Suprapubic skin (tissue), 4 donors: ENCODE results near the gene RICTOR.

Source experiments
- EP300 ChIP-seq: sonication (generic); formaldehyde crosslinking; IDR thresholded peaks from one replicate; pipeline ENCODE4 v1.6.1; 2017; ENCODE audit warnings: antibody characterized with exemption
- POLR2A ChIP-seq, 2 donors: fragments of 450-650 bp; IDR thresholded peaks; one replicate each; pipeline ENCODE4 v1.6.1; 2017; ENCODE audit warnings: antibody characterized with exemption in 2 of 2, mild to moderate bottlenecking in 2 of 2, moderate library complexity in 2 of 2
- POLR2AphosphoS5 ChIP-seq, 3 donors: sonication (generic); formaldehyde crosslinking; IDR thresholded peaks; one replicate each; pipeline ENCODE4 v1.6.1; 2017; ENCODE audit warnings: antibody characterized with exemption in 3 of 3
- TF ChIP-seq, protein P1 (sequence below), 2 donors: fragments of 200-600 bp in 1 of 2; fragments of 450-650 bp in 1 of 2; sonication (generic) in 1 of 2; IDR thresholded peaks; one replicate each; pipeline ENCODE4 v1.5.1; 2016 to 2019; ENCODE audit warnings: antibody characterized with exemption in 2 of 2, mild to moderate bottlenecking in 1 of 2, moderate library complexity in 1 of 2

- TF ChIP-seq, protein P1, sequence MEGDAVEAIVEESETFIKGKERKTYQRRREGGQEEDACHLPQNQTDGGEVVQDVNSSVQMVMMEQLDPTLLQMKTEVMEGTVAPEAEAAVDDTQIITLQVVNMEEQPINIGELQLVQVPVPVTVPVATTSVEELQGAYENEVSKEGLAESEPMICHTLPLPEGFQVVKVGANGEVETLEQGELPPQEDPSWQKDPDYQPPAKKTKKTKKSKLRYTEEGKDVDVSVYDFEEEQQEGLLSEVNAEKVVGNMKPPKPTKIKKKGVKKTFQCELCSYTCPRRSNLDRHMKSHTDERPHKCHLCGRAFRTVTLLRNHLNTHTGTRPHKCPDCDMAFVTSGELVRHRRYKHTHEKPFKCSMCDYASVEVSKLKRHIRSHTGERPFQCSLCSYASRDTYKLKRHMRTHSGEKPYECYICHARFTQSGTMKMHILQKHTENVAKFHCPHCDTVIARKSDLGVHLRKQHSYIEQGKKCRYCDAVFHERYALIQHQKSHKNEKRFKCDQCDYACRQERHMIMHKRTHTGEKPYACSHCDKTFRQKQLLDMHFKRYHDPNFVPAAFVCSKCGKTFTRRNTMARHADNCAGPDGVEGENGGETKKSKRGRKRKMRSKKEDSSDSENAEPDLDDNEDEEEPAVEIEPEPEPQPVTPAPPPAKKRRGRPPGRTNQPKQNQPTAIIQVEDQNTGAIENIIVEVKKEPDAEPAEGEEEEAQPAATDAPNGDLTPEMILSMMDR (IDR thresholded peaks at IDR 0.05) = no peak
- no peak for TF ChIP-seq EP300
- TF ChIP-seq POLR2A (IDR thresholded peaks at IDR 0.05) = no peak
- no peak for TF ChIP-seq POLR2AphosphoS5 (IDR thresholded peaks at IDR 0.05)
Measured at GRCh38 chr5:39117401-39117800, 43.2 kb upstream of the RICTOR start.
